Spleen (tissue), 7 donors: Measurements from ENCODE around the gene CNGA3.
"Not testable (repeated sequence)": the region's sequence is repeated elsewhere in the genome, so short reads cannot be mapped to it uniquely, and the experiment has no call there.

Experiments used
- POLR2A ChIP-seq, 3 donors: fragments of 450-650 bp; IDR thresholded peaks; one replicate each; pipeline ENCODE4 v1.5.1; 2017; ENCODE audit warnings: antibody characterized with exemption in 3 of 3, mild to moderate bottlenecking in 1 of 3
- POLR2AphosphoS5 ChIP-seq, 3 donors: sonication (generic); formaldehyde crosslinking; IDR thresholded peaks; one replicate each; pipeline ENCODE4 v1.5.1; 2017; ENCODE audit warnings: antibody characterized with exemption in 3 of 3
- TF ChIP-seq, protein P1 (sequence below), 11 experiments: fragments of 200-600 bp in 7 of 11; fragments of 450-650 bp in 4 of 11; sonication (generic) in 4 of 11; IDR thresholded peaks in 8 of 11; conservative IDR thresholded peaks in 3 of 11; 1 replicate in 7 of 11; 2 replicates in 4 of 11; pipeline versions ENCODE4 v1.4.0 to v1.8.0; 2016 to 2021; ENCODE audit warnings: antibody characterized with exemption in 11 of 11, inconsistent platforms in 4 of 11, mild to moderate bottlenecking in 1 of 11
- donor health status: DM: no; HTN: no; CAD: no; lungs with moderate emphysema.
- donor health status: DM: no; HTN: no; CAD: no.
- donor health status: DM: no; HTN: no; CAD: no.

- TF ChIP-seq, protein P1, sequence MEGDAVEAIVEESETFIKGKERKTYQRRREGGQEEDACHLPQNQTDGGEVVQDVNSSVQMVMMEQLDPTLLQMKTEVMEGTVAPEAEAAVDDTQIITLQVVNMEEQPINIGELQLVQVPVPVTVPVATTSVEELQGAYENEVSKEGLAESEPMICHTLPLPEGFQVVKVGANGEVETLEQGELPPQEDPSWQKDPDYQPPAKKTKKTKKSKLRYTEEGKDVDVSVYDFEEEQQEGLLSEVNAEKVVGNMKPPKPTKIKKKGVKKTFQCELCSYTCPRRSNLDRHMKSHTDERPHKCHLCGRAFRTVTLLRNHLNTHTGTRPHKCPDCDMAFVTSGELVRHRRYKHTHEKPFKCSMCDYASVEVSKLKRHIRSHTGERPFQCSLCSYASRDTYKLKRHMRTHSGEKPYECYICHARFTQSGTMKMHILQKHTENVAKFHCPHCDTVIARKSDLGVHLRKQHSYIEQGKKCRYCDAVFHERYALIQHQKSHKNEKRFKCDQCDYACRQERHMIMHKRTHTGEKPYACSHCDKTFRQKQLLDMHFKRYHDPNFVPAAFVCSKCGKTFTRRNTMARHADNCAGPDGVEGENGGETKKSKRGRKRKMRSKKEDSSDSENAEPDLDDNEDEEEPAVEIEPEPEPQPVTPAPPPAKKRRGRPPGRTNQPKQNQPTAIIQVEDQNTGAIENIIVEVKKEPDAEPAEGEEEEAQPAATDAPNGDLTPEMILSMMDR (IDR thresholded peaks at IDR 0.05 in 8 of 11, conservative IDR thresholded peaks at IDR 0.05 in 3 of 11) = not testable (repeated sequence)
- not testable (repeated sequence) for TF ChIP-seq POLR2A, POLR2AphosphoS5 (IDR thresholded peaks at IDR 0.05)
These were observed 69.5 kb downstream of the CNGA3 start for GRCh38 chr2:98415719-98416248.
